ENCODE measurements around the gene TRPM2. TPM values are rescaled to one million over a fixed set of nuclear protein-coding genes. Genes with fewer than 3 reads are reported as not detected.

The TRPM2 gene
- total and polyA plus RNA-seq, 2 of the 13 experiments (the other 11 are each of a cell fraction or from before 2014, with no cell fraction given) = 0.07 to 0.20 TPM

GRCh38 chr21:44351535-44352252 lies 1.7 kb upstream of the TRPM2 start (continued):
- TF ChIP-seq, protein P1, sequence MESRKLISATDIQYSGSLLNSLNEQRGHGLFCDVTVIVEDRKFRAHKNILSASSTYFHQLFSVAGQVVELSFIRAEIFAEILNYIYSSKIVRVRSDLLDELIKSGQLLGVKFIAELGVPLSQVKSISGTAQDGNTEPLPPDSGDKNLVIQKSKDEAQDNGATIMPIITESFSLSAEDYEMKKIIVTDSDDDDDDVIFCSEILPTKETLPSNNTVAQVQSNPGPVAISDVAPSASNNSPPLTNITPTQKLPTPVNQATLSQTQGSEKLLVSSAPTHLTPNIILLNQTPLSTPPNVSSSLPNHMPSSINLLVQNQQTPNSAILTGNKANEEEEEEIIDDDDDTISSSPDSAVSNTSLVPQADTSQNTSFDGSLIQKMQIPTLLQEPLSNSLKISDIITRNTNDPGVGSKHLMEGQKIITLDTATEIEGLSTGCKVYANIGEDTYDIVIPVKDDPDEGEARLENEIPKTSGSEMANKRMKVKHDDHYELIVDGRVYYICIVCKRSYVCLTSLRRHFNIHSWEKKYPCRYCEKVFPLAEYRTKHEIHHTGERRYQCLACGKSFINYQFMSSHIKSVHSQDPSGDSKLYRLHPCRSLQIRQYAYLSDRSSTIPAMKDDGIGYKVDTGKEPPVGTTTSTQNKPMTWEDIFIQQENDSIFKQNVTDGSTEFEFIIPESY (CRISPR knock-in tag; IDR thresholded peaks at IDR 0.05) = no peak
- TF ChIP-seq CBFB (CRISPR knock-in tag; IDR thresholded peaks at IDR 0.05) (no peak), THYN1 (CRISPR knock-in tag; IDR thresholded peaks at IDR 0.05; ENCODE audit: borderline replicate concordance, low read depth) (no peak)

GRCh38 chr21:44352253-44352860 lies 1.1 kb upstream of the TRPM2 start:
- Histone ChIP-seq H3K27ac (ENCODE audit: extremely low read length, insufficient read depth, low read length) (no peak overlapping the region), H3K9me3 (ENCODE audit: low read length) (no peaks in the 10 kb centered on the region), H3K27me3 (ENCODE audit: control insufficient read depth in 1 of 2, insufficient read depth in 2 of 2, low read length in 2 of 2) (peaks cover 4 to 17% of the 10 kb centered on the region in 2 experiments; a peak in 4 of 5 replicates), H3K79me2 (ENCODE audit: insufficient read depth, low read length) (no peaks in the 10 kb centered on the region), H4K20me1 (ENCODE audit: insufficient read depth, low read length) (no peaks in the 10 kb centered on the region), H3K4me3 (replicated peaks in 1 of 3; ENCODE audit: insufficient read depth in 1 of 3, low read depth in 2 of 3, low read length in 3 of 3) (no peak overlapping the region), H3K36me3 (replicated peaks in 1 of 2; ENCODE audit: control insufficient read depth in 1 of 2, insufficient read depth in 2 of 2, low read length in 2 of 2) (no peaks in the 10 kb centered on the region), H3K4me1 (ENCODE audit: insufficient read depth, low read length) (peaks cover 22% of the 10 kb centered on the region), H3K9ac (ENCODE audit: insufficient read depth, low read depth, low read length) (no peak overlapping the region), H3K4me2 (ENCODE audit: low read depth, low read length) (no peak overlapping the region), H2AFZ (ENCODE audit: low read length) (no peak overlapping the region)
- CTCF ChIA-PET (ENCODE audit: low intra/inter-chr PET ratio, low total read pairs) = no interaction called here
- no TSS peak for BruUV-seq (replicated peaks)
- intact Hi-C loops (cut with micrococcal nuclease; ENCODE audit: unreplicated experiment) (no loop called here), in situ Hi-C loops (cut with HindIII; ENCODE audit: extremely low pct_ligation_motif_present, low pct_unique_long_range_greater_than_20kb) (no loop called here)
- POLR2A ChIA-PET = no interaction called here
- TF ChIP-seq ZNF430 (CRISPR knock-in tag; IDR thresholded peaks at IDR 0.05) (no peak), E2F2 (CRISPR knock-in tag; IDR thresholded peaks at IDR 0.05; ENCODE audit: borderline replicate concordance) (no peak), HDAC6 (IDR thresholded peaks at IDR 0.05; ENCODE audit: low read depth, low read length) (no peak), RELA (CRISPR knock-in tag; IDR thresholded peaks at IDR 0.05) (no peak), ZNF460 (CRISPR knock-in tag; IDR thresholded peaks at IDR 0.05; ENCODE audit: borderline replicate concordance) (no peak), ZNF30 (CRISPR knock-in tag; IDR thresholded peaks at IDR 0.05) (no peak), ZNF670 (CRISPR knock-in tag; IDR thresholded peaks at IDR 0.05; ENCODE audit: borderline replicate concordance) (no peak), PRPF4 (IDR thresholded peaks at IDR 0.05; ENCODE audit: low read depth, low read length, poor library complexity, severe bottlenecking) (no peak), ZZZ3 (CRISPR knock-in tag; IDR thresholded peaks at IDR 0.05; ENCODE audit: borderline replicate concordance) (no peak), ZNF17 (CRISPR knock-in tag; IDR thresholded peaks at IDR 0.05) (no peak), FOXM1 (CRISPR knock-in tag; IDR thresholded peaks at IDR 0.05) (no peak), NRL (CRISPR knock-in tag; IDR thresholded peaks at IDR 0.05; ENCODE audit: borderline replicate concordance) (no peak)
- TF ChIP-seq, protein P2, sequence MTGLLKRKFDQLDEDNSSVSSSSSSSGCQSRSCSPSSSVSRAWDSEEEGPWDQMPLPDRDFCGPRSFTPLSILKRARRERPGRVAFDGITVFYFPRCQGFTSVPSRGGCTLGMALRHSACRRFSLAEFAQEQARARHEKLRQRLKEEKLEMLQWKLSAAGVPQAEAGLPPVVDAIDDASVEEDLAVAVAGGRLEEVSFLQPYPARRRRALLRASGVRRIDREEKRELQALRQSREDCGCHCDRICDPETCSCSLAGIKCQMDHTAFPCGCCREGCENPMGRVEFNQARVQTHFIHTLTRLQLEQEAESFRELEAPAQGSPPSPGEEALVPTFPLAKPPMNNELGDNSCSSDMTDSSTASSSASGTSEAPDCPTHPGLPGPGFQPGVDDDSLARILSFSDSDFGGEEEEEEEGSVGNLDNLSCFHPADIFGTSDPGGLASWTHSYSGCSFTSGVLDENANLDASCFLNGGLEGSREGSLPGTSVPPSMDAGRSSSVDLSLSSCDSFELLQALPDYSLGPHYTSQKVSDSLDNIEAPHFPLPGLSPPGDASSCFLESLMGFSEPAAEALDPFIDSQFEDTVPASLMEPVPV (CRISPR knock-in tag; IDR thresholded peaks at IDR 0.05) = no peak
- no peak for FAIRE-seq
- DNase-seq (ENCODE audit: low spot score) = no peak
- WGBS (ENCODE audit: low lambda C conversion rate) = 64% methylated on average over 17 of the region's 17 CpGs
- no peak for ATAC-seq

Data from HepG2 (cell line).